Astrocyte of the spinal cord (primary cell): ENCODE data around the gene TJP2.

Experiments
- DNase-seq: peaks from one replicate; pipeline ENCODE4 v3.0.0; 2011; ENCODE audit warnings: low read depth, low spot score
- H3K4me3 ChIP-seq: 2 replicates; pipeline ENCODE4 v1.5.1; 2011; ENCODE audit warnings: low read depth, mild to moderate bottlenecking, low read length, moderate library complexity
- CTCF ChIP-seq: IDR thresholded peaks from 2 replicates; pipeline ENCODE4 v1.5.1; 2012; ENCODE audit warnings: low read depth, mild to moderate bottlenecking, low read length, inconsistent platforms
- in situ Hi-C: cut with HindIII; loops from 2 replicates; pipeline ENCODE4 v1.10.0; 2017; ENCODE audit warnings: low sequenced_read_pairs

The TJP2 gene

GRCh38 chr9:69319324-69320025, 145.4 kb downstream of the TJP2 start:
- no peak overlapping the region for H3K4me3 ChIP-seq
- no peak for DNase-seq
- in situ Hi-C loops, result no loop called here
- TF ChIP-seq CTCF, result no peak

GRCh38 chr9:69322256-69322655, 148.2 kb downstream of the TJP2 start:
- DNase-seq, result no peak
- no peak for TF ChIP-seq CTCF
- in situ Hi-C loops, result no loop called here
- no peak overlapping the region for H3K4me3 ChIP-seq

- TF ChIP-seq CTCF, result no peak
- in situ Hi-C loops, result no loop called here
- H3K4me3 ChIP-seq, result no peak overlapping the region
- no peak for DNase-seq
These were observed 149.8 kb downstream of the TJP2 start for GRCh38 chr9:69323861-69324260.
